Retina (tissue), 1 donor: ENCODE measurements around the gene MKKS.
A peak's percentile ranks its signal among the peaks of the same experiment; 100 is the strongest.

Source experiments
- DNase-seq: peaks from one replicate; pipeline ENCODE4 v3.0.0-alpha.2; 2016

Gene MKKS

GRCh38 chr20:10433623-10434466, at the start of gene MKKS:
MKKS (minus strand) TSS chr20:10434222; CDS start chr20:10413514, 20,708 bp downstream.
- peak; percentile 99 for DNase-seq

- DNase-seq = no peak
These were observed 49.7 kb upstream of the MKKS start for GRCh38 chr20:10483691-10484090.

GRCh38 chr20:10481676-10482075, 47.7 kb upstream of the MKKS start:
- no peak for DNase-seq

- DNase-seq = no peak
These were observed 44.9 kb upstream of the MKKS start for GRCh38 chr20:10478930-10479329.

- no peak for DNase-seq
These were observed 44.2 kb upstream of the MKKS start for GRCh38 chr20:10478205-10478604.

- DNase-seq = no peak
These were observed 42.3 kb upstream of the MKKS start for GRCh38 chr20:10476319-10476724.

GRCh38 chr20:10475225-10475624, 41.2 kb upstream of the MKKS start:
- DNase-seq = no peak

GRCh38 chr20:10474606-10475184, 40.7 kb upstream of the MKKS start:
- DNase-seq = no peak

- DNase-seq = no peak
These were observed 38.8 kb upstream of the MKKS start for GRCh38 chr20:10472871-10473270.

- no peak for DNase-seq
These were observed 36.3 kb upstream of the MKKS start for GRCh38 chr20:10470276-10470675.

- DNase-seq = no peak
These were observed 35.6 kb upstream of the MKKS start for GRCh38 chr20:10469599-10469998.

- no peak for DNase-seq
These were observed 35.0 kb upstream of the MKKS start for GRCh38 chr20:10469056-10469455.

- no peak for DNase-seq
These were observed 34.4 kb upstream of the MKKS start for GRCh38 chr20:10468340-10468845.

- DNase-seq = no peak
These were observed 33.8 kb upstream of the MKKS start for GRCh38 chr20:10467681-10468339.

- no peak for DNase-seq
These were observed 32.8 kb upstream of the MKKS start for GRCh38 chr20:10466855-10467254.

- no peak for DNase-seq
These were observed 32.3 kb upstream of the MKKS start for GRCh38 chr20:10466325-10466724.

- no peak for DNase-seq
These were observed 31.1 kb upstream of the MKKS start for GRCh38 chr20:10465135-10465534.

GRCh38 chr20:10463622-10464021, 29.6 kb upstream of the MKKS start:
- no peak for DNase-seq

GRCh38 chr20:10462516-10462915, 28.5 kb upstream of the MKKS start:
- DNase-seq = no peak

GRCh38 chr20:10461495-10461894, 27.5 kb upstream of the MKKS start:
- no peak for DNase-seq

GRCh38 chr20:10454151-10454750, 20.2 kb upstream of the MKKS start:
- no peak for DNase-seq

- no peak for DNase-seq
These were observed 19.2 kb upstream of the MKKS start for GRCh38 chr20:10453241-10453640.

- DNase-seq = no peak
These were observed 15.2 kb upstream of the MKKS start for GRCh38 chr20:10449270-10449669.
